Smooth muscle cell (in vitro differentiated cells): ENCODE data around the gene RPS24. TPM values are rescaled to one million over a fixed set of nuclear protein-coding genes. Genes with fewer than 3 reads are reported as not detected.

Experiments used
- DNase-seq: peaks from one replicate; lab custom pipeline; 2025; ENCODE audit not compliant: unreplicated experiment; lab: John Stamatoyannopoulos, UW
- H2AFZ ChIP-seq: fragments of 200-600 bp; sonication (generic); 2 replicates; pipeline ENCODE4 v1.6.0; 2016; ENCODE audit warnings: antibody characterized with exemption, low read depth, mild to moderate bottlenecking
- H3F3A ChIP-seq: fragments of 200-600 bp; sonication (generic); 2 replicates; pipeline ENCODE4 v1.6.0; 2017; ENCODE audit warnings: antibody characterized with exemption, low read depth
- H3K27ac ChIP-seq: fragments of 200-600 bp; sonication (generic); 2 replicates; pipeline ENCODE4 v1.5.1; 2016; ENCODE audit warnings: low read depth, mild to moderate bottlenecking
- H3K27me3 ChIP-seq: fragments of 200-600 bp; sonication (generic); 2 replicates; pipeline ENCODE4 v1.6.1; 2016; ENCODE audit warnings: low read depth, mild to moderate bottlenecking
- H3K36me3 ChIP-seq: fragments of 200-600 bp; sonication (generic); 2 replicates; pipeline ENCODE4 v1.5.1; 2016; ENCODE audit warnings: low read depth
- H3K4me1 ChIP-seq: fragments of 200-600 bp; sonication (generic); 2 replicates; pipeline ENCODE4 v1.5.1; 2016; ENCODE audit warnings: low read depth
- H3K4me2 ChIP-seq: fragments of 200-600 bp; sonication (generic); 2 replicates; pipeline ENCODE4 v1.6.0; 2016; ENCODE audit warnings: mild to moderate bottlenecking
- H3K4me3 ChIP-seq: fragments of 200-600 bp; sonication (generic); 2 replicates; pipeline ENCODE4 v1.5.1; 2016; ENCODE audit warnings: mild to moderate bottlenecking
- H3K79me2 ChIP-seq: fragments of 200-600 bp; sonication (generic); 2 replicates; pipeline ENCODE4 v1.6.0; 2016; ENCODE audit warnings: low read depth, mild to moderate bottlenecking
- H3K9ac ChIP-seq: fragments of 200-600 bp; sonication (generic); 2 replicates; pipeline ENCODE4 v1.6.0; 2016; ENCODE audit warnings: low read depth
- H3K9me3 ChIP-seq: fragments of 200-600 bp; sonication (generic); replicated peaks from 2 replicates; pipeline ENCODE4 v1.5.1; 2016; ENCODE audit warnings: low read depth
- H4K20me1 ChIP-seq: fragments of 200-600 bp; sonication (generic); 2 replicates; pipeline ENCODE4 v1.6.0; 2016; ENCODE audit warnings: low read depth
- WGBS: methylation state at CpG from one replicate; pipeline ENCODE4 v1.1.7; 2016; ENCODE audit warnings: low lambda C conversion rate; 5-methylcytosine and 5-hydroxymethylcytosine counted together
- polyA plus RNA-seq: library from polyadenylated mRNA; unstranded; fragments of >200 nt; fragmentation: Nextera tagmentation; extraction: Ambion mirVana; gene quantifications from 2 replicates; pipeline ENCODE4 v1.2.1, GENCODE V29; 2016
- total RNA-seq: library from RNA; depleted of rRNA; stranded (reverse); fragments of >200 nt; gene quantifications from 2 replicates; pipeline ENCODE4 v1.2.3, GENCODE V29; 2014
- TF ChIP-seq, protein P1 (sequence below): fragments of 200-600 bp; sonication (generic); IDR thresholded peaks from 2 replicates; pipeline ENCODE4 v1.5.1; 2017; ENCODE audit warnings: borderline replicate concordance, mild to moderate bottlenecking, antibody characterized with exemption; ENCODE audit not compliant: insufficient read depth, poor library complexity, severe bottlenecking

Gene RPS24
- total and polyA plus RNA-seq, 2 experiments from 2014 or later = 407 to 2,109 TPM

DNA sequence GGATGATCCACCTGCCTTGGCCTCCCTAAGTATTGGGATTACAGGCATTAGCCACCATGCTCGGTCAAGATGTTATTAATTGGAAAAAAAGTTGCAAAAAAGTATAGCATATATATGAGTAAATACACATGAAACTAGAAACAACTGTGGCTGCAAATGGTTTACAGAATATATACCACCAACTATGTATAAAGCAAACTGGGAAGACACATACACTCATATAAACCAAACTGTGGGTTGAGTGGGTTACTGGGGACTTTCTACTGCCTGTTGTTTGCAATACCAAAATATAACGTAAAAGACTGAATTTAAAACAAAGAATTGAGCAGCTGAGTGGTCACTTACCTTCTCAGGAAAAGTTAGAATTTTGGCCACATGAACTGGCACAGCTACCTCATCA lies 12.5 kb upstream of the RPS24 start:
- 98% methylated on average over 2 of the region's 2 CpGs for WGBS
- no peaks in the 10 kb centered on the region for H3F3A ChIP-seq

DNA sequence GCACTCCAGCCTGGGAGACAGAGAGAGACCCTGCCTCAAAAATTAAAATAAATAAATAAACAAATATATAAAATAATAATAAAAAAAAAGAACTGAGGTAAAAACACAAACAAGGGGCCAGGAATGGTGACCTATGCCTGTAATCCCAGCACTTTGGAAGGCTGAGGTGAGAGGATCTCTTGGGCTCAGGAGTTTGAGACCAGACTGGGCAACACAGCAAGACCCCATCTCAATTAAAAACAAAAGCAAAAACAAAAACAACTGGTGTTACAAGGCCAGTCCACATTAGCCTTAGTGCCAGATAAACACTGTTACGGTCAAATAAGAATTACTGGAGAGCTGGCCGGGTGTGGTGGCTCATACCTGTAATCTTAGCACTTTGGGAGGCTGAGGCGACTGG lies 9.9 kb upstream of the RPS24 start:
- no peak overlapping the region for H3K4me3 ChIP-seq
- WGBS = 99% methylated on average over 3 of the region's 3 CpGs
- H3K27ac ChIP-seq = no peak overlapping the region
- no peak overlapping the region for H2AFZ ChIP-seq
- H3K9ac ChIP-seq = no peak overlapping the region
- no peaks in the 10 kb centered on the region for H3F3A ChIP-seq
- peaks cover 22% of the 10 kb centered on the region for H3K79me2 ChIP-seq
- H3K4me2 ChIP-seq = no peak overlapping the region
- DNase-seq = no peak
- no peaks in the 10 kb centered on the region for H3K27me3 ChIP-seq
- H4K20me1 ChIP-seq = peaks cover 6% of the 10 kb centered on the region
- H3K4me1 ChIP-seq = peaks cover 7% of the 10 kb centered on the region
- H3K9me3 ChIP-seq = no peaks in the 10 kb centered on the region
- TF ChIP-seq, protein P1, sequence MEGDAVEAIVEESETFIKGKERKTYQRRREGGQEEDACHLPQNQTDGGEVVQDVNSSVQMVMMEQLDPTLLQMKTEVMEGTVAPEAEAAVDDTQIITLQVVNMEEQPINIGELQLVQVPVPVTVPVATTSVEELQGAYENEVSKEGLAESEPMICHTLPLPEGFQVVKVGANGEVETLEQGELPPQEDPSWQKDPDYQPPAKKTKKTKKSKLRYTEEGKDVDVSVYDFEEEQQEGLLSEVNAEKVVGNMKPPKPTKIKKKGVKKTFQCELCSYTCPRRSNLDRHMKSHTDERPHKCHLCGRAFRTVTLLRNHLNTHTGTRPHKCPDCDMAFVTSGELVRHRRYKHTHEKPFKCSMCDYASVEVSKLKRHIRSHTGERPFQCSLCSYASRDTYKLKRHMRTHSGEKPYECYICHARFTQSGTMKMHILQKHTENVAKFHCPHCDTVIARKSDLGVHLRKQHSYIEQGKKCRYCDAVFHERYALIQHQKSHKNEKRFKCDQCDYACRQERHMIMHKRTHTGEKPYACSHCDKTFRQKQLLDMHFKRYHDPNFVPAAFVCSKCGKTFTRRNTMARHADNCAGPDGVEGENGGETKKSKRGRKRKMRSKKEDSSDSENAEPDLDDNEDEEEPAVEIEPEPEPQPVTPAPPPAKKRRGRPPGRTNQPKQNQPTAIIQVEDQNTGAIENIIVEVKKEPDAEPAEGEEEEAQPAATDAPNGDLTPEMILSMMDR = no peak
- peaks cover 41% of the 10 kb centered on the region for H3K36me3 ChIP-seq

More for the DNA sequence above, 12.5 kb upstream of the RPS24 start:
- Histone ChIP-seq H3K4me3 (no peak overlapping the region), H2AFZ (no peak overlapping the region), H3K36me3 (peaks cover 45% of the 10 kb centered on the region), H4K20me1 (no peaks in the 10 kb centered on the region), H3K27me3 (no peaks in the 10 kb centered on the region), H3K9me3 (no peaks in the 10 kb centered on the region), H3K4me1 (no peaks in the 10 kb centered on the region), H3K4me2 (no peak overlapping the region), H3K27ac (no peak overlapping the region), H3K79me2 (no peaks in the 10 kb centered on the region), H3K9ac (no peak overlapping the region)
- TF ChIP-seq, protein P1 = no peak
- no peak for DNase-seq

DNA sequence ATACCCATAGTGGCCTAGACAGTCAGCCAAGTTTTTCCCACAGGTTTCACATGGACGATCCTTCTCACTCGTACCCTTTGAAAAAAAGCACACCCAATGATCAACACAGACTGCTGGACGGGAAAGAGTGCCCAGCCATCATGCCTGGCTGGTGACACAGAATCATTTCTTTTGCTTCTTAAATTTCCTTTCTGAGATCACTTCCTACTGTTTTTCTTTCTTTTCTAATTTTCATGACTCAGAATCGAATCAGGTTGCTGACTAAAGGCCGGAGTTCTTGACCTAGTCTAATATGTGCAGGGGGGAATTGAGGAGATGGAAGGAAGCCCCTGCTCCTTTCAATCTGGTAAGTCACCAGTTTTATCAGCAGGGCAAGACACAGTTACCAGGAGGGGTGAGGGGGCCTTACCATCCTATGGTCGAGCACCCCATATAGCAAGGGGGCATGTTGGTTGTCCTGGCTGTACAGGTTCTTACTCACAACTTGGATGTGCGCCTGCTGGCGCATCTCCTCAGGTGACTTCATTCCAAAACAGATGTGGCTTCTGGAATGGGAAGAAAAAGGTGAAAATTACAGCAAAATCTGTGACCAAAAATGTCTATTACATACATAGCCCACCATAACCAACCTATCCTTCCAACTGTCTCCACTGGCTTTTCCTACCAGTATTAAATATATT lies 7.8 kb upstream of the RPS24 start:
- Histone ChIP-seq H3K79me2 (peaks cover 26% of the 10 kb centered on the region), H3K4me1 (peaks cover 7% of the 10 kb centered on the region), H3K27me3 (no peaks in the 10 kb centered on the region), H2AFZ (no peak overlapping the region), H3K27ac (no peak overlapping the region), H3K9ac (no peak overlapping the region), H3K36me3 (peaks cover 34% of the 10 kb centered on the region), H3F3A (peaks cover 5% of the 10 kb centered on the region), H3K9me3 (no peaks in the 10 kb centered on the region), H4K20me1 (peaks cover 6% of the 10 kb centered on the region), H3K4me2 (no peak overlapping the region), H3K4me3 (no peak overlapping the region)
- TF ChIP-seq, protein P1 = no peak
- DNase-seq = no peak
- 97% methylated on average over 8 of the region's 8 CpGs for WGBS
